Activated CD4-positive, alpha-beta T cell treated with anti-CD3 and anti-CD28 coated beads, Interleukin-2, Interleukin-4, amounts not matched to agents 100 ng/mL and 50 ng/mL, durations not matched to agents 16 hours and 8 hours (primary cell): Measurements from ENCODE around the gene PDE3B.
A peak's percentile ranks its signal among the peaks of the same experiment; 100 is the strongest.
"Not testable (repeated sequence)": the region's sequence is repeated elsewhere in the genome, so short reads cannot be mapped to it uniquely, and the experiment has no call there.

Source experiments
- DNase-seq: peaks from one replicate; pipeline ENCODE4 v3.0.0-alpha.2; 2020; ENCODE audit warnings: low spot score

The PDE3B gene

DNA sequence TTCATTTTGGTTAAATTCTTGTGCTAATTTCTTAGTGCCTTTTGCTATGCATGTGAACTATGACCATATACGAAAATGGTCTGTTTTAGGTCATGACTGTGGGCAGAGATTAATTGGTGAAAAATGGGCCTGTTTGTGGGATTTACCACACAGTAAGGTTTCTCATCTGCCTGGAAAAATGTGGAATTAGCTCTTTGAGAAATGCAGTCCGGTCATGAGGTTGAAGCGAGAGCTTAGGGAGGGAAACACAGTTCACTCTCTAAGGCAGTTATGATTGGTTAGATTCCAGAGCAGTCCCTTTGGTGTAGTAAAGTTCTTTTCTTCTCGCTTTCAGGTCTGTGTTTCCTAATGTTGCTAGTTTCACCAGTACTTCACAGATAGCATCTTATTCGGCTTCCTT, 1.2 kb upstream of the PDE3B start:
- no peak for DNase-seq

DNA sequence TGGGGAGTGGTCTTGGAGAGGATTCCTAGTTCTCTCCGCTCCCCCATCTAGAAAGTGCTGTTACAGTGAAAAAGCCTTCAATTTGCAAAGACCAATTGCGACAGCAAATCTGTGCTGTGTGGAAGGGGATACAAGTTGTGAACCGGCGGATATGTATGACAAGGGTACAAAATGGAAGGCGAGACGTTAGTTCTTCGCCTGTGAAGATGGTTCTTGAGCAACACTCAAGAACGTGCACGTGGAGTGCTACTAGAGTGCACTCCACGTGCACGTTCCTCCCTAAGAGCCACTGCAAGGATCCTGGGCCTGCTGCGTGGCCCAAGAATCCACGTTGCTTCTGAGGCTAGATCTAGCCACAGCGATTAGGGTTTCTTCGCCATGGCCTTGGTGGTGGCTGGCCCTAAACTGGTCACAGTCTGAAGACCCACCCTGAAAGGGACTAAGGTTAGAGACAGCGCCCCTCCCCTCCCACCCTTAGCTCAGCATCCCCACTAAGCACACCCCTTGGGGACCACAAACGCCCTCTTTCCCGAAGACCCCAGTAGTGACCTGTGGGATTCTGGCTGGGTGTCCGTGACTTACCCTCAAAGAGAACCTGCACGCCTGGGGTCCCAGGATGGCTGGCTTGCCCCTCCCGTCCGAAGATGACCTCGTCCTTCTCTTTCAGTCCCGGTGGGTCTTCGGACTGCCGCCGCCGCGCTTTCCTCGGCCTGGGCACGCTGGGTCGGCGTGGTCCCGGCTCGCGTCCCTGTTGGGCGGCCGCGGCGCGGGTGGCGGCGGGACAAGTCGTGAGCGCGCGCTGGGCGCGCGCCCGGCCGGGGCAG, 519 bp upstream of the PDE3B start:
- DNase-seq, result no peak

DNA sequence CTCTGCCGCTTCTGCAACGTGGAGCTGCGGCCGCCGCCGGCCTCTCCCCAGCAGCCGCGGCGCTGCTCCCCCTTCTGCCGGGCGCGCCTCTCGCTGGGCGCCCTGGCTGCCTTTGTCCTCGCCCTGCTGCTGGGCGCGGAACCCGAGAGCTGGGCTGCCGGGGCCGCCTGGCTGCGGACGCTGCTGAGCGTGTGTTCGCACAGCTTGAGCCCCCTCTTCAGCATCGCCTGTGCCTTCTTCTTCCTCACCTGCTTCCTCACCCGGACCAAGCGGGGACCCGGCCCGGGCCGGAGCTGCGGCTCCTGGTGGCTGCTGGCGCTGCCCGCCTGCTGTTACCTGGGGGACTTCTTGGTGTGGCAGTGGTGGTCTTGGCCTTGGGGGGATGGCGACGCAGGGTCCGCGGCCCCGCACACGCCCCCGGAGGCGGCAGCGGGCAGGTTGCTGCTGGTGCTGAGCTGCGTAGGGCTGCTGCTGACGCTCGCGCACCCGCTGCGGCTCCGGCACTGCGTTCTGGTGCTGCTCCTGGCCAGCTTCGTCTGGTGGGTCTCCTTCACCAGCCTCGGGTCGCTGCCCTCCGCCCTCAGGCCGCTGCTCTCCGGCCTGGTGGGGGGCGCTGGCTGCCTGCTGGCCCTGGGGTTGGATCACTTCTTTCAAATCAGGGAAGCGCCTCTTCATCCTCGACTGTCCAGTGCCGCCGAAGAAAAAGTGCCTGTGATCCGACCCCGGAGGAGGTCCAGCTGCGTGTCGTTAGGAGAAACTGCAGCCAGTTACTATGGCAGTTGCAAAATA, 816 bp downstream of the PDE3B start:
- DNase-seq, result peak; percentile 24

DNA sequence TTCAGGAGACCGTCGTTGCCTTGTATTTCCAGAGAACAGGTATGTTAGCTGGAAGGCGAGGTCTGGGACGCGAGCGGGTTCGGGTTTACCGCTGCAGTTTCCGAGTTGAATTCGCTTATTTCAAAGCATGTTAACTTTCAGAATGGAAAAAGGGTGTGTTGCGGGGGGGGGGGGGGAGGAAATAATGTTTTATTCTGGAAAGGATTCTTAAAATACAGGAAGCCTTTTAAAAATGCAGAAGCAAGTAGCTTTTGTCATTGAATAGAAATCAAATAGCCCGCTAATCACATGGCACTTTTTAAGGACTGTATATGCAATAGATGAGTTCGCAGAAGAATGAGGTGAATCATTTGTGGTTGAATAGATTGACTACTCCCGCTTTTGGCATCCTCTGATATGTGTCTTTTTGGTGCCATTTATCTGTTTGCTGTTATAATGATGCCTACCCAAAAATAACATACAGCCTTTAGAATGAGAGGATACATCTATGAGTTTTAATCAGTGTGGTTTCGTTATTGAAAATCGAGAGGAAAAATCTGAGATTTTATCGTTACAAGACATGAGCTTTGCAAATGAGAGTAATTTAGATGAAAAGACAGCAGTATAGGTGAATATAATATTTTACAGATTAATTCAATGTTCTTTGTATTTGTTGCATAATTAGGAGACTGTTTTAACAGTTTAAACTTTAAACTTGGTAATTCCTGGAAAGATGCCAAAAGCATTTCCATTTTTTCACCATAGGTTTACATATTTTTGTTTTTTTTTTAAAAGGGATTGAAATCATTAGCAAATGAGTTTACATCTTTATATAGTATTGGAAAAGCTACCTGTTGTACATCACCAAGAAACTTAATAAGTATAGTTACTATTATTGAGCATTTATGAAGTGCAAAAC, 1.7 kb downstream of the PDE3B start:
- peak; percentile 68 for DNase-seq

DNA sequence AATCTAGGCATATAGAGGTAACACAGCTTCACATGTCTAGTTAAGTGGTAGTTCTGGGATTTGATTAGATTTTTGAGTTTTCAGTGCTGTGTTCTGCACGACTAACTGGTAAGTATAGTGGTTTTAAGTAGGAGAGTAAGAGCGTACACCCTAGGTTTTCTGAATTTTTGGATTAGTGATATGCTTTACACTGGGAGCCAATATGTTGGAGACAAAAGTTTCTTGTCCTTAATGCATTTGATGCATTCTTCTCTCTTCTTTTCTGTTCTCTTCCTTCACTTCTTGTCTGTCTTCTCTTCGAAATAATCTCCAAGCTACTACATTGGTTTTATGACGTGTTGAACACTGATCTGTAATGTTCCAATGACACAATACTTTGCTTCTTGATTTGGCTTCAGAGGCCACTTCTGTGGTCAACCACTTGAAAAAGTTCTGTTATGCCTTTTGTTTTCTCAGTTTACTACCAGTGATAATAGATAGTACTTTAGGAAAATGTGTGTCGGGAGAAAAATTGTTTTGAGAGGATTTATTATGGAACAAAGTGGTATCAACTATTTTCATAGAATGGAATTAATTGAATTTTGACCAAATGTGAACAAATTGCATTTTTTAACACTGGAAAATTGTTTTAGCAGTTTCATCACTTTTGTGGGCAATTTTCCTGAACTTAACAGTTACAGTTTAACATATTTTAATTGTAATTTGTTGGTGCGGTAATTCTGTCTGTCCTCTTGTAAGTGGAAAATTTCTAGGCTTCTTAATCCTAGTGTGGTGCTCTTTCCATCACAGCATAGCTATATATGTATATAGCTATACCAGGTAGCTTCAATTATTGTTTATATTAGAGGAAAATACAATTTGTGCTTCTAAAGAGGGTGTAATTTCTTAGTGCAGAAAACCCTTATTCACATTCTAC, 2.6 kb downstream of the PDE3B start:
- DNase-seq, result peak; percentile 48

DNA sequence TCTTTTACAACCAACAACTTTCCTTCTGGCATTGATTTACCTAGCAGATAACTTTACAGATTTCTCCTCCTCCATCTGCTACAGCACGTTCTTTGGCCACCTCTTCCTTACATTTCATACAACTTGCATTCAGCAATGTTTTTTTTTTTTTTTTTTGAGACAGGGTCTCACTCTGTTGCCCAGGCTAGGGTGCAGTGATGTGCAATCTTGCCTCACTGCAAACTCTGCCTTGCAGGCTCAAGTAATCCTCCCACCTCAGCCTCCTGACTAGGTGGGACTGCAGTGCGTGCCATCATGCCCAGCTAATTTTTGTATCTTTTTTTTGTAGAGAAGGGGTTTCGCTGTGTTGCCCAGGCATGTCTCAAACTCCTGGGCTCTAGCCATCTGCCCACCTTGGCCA, 6.5 kb downstream of the PDE3B start:
- DNase-seq, result no peak

DNA sequence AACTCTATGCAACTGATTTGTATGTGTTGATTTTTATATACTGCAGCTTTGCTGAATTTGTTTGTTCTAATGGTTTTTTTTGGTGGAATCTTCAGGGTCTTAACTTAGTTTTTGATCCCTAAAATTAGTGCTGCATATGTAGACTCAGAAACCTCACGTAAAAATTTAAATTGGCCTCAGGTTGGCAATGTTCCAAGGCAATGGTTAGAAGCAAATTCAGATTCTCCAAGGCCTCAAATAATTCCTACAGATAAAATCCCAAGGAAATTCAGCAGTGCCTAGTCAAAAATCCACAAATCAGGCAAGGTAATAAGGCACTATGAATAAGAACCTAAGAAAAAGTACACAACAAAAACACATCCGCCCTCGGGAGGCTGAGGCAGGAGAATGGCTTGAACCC, 9.5 kb downstream of the PDE3B start:
- no peak for DNase-seq

DNA sequence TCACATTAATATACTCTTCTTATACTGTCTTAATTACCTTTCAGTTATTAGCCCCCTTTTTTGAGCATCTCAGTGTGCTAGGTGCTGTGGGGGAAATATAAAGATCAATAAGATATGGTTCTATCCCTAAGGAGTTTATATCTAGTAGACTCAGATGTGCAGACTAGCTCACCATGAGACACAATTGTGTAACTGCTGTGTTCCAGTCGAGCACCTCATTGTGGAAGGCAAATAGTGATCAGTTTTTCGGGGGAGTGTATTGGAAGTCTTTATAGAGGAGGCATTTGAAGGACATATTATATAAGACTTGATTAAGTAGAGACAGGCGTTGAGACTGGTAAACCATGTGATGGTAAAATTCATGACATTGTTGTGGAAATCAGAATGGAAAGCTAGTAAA, 11.8 kb downstream of the PDE3B start:
- no peak for DNase-seq

DNA sequence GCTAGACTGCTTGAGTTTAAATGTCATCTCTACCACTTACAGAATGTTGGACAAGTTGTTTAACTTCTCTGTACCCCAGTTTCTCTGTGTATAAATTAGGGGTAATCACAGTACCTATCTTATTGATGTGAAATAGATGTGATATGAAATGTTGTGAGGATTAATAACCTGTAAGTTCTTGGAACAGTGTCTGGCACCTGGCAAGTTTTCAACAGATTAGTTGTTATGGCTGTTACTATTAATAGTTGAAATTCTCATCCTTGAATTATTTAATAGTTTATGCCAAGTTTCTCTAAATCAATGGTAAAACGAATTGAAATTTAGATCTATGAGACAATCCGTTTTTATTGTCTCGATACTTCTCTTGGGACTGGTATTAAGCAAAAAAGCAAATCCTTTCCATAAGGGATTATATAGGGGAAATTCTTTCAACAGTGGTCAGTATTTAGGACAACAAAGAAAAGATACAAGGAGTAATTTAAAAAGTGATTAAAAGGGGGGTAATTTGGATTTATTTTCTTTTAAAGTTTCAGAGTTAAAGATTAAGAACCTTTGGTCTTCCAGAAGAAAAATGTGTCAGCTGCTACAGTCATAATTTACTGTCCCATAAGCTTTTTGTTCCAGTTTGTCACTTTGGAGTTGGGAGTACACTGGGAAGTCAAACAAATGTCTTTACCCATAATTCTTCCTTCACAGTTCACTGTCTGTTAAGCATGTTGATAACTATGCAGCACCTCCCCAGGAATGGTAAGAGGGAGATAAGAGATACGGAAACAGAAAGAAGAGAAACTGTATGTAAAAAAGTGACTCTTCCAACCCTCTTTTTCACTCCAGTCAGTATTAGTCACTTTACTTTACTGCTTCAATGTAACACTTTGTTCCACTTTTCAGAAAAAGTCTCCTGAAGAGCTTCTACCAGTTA, 13.2 kb downstream of the PDE3B start:
- no peak for DNase-seq

DNA sequence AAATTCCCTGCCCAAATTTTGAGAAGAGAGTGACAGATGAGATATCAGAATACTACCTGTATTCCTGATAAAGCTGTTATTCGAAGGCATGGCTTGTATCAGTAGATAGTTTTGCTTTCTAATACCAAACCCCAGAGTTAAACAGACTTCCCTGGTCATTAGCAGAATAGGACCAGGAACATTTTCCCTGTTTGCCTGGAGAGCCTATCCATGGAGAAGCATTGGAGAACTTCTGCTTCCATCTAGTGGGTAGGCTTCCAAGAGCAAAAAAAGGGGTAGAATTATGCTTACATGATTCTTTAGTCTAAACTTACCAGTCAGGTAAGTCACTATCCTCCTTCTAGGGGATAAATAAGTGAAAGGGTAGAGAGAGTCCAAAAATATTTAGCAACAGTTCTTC, 14.2 kb downstream of the PDE3B start:
- no peak for DNase-seq

DNA sequence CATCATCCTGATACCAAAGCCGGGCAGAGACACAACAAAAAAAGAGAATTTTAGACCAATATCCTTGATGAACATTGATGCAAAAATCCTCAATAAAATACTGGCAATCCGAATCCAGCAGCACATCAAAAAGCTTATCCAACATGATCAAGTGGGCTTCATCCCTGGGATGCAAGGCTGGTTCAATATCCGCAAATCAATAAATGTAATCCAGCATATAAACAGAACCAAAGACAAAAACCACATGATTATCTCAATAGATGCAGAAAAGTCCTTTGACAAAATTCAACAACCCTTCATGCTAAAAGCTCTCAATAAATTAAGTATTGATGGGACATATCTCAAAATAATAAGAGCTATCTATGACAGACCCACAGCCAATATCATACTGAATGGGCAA, 21.3 kb downstream of the PDE3B start:
- not testable (repeated sequence) for DNase-seq

DNA sequence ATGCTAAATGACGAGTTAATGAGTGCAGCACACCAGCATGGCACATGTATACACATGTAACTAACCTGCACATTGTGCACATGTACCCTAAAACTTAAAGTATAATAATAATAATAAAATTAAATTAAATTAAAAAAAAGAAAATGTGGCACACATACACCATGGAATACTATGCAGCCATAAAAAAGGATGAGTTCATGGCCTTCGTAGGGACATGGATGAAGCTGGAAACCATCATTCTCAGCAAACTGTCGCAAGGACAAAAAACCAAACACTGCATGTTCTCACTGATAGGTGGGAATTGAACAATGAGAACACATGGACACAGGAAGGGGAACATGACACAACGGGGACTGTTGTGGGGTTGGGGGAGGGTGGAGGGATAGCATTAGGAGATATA, 23.7 kb downstream of the PDE3B start:
- not testable (repeated sequence) for DNase-seq

DNA sequence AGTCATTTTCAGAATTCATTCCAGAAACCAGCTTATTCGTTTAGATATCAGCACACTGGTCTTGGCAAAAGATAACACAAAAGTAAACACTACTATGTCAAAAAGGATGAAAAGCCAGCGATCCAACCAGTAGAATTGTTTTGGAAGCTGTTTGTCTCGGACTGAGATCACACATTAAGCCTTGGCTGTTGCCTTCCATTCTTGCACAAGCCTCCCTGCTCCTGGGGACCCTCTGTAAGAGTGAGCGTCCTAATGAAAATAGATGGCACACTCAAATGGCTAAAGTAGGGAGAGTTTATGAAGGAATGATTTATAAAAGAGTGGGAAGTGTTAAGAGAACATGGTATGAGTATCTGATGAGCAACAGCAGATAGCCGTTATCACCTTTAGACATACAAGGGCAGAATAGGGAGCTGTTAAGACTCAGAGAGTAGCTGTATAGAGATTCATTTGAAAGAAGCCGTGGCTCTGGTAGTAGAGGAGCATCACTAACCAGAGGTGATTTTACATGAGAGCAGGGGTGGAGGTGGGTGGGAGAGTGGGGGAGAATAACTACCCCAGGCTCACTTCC, 25.2 kb downstream of the PDE3B start:
- no peak for DNase-seq

DNA sequence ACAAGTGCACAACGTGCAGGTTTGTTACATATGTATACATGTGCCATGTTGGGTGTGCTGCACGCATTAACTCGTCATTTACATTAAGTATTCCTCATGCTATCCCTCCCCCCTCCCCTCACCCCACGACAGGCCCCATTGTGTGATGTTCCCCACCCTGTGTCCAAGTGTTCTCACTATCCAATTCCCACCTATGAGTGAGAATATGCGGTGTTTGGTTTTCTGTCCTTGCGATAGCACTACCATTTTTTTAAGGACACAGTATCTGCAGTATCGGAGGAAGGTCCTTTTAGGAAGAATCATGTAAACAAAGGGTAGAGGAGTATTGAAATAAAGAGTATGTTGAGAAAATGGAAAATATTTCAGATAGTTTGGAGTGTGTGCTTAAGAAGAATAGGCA, 25.9 kb downstream of the PDE3B start:
- no peak for DNase-seq

DNA sequence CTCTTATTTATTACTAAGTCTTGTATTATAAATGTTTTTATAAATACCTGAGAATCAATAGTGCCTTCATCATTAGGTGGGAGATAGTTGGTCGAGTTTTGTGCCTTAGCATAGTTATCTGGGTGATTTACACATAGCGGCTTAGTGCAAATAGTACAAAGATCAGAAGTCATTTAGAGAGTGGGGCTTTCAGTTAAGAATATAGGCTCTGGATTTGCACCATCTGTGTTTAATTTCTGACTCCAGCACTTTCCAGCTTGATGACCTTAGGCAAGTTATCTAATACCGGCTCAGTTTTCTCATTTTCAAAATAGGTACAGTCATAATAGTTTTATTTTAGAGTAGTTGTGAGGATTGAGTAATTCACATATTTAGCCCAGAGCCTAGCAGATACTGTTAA, 26.4 kb downstream of the PDE3B start:
- DNase-seq, result no peak

DNA sequence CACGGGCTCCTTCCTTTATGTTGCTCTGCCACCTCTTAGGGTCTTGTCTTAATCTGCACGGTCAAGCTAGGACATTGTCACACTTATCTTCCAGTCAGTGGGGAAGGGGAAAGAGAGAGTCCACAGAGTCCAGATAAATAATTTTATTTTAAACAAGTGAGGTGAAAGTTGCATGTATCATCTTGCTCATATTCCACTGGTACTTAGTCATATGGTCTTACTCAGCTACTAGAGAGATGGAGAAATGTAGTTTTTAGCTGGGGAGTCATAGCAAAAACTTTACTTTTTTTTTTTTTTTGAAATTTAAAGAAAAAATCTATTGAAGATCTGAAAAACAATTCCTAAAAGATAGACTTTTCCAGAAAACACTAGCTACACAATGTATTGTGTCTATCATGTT, 29.0 kb downstream of the PDE3B start:
- DNase-seq, result no peak

DNA sequence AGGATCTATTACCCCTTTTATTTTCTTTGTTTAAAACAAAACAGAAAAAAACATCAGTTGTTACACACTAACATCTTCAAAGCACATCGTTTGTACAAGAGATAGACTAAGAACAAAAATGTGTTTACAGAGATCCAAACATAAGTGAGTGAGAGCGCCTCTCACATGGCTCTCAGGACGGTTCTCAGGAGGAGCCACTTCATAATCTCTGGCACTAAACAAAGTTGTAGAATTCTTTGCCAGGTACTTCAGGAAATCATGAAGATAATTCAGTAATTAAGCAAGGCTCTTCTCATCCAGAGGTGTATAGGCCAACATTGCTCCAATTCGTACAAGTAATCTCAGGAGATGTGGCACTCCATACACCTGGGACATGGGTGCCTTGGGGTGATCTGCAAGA, 29.8 kb downstream of the PDE3B start:
- no peak for DNase-seq

DNA sequence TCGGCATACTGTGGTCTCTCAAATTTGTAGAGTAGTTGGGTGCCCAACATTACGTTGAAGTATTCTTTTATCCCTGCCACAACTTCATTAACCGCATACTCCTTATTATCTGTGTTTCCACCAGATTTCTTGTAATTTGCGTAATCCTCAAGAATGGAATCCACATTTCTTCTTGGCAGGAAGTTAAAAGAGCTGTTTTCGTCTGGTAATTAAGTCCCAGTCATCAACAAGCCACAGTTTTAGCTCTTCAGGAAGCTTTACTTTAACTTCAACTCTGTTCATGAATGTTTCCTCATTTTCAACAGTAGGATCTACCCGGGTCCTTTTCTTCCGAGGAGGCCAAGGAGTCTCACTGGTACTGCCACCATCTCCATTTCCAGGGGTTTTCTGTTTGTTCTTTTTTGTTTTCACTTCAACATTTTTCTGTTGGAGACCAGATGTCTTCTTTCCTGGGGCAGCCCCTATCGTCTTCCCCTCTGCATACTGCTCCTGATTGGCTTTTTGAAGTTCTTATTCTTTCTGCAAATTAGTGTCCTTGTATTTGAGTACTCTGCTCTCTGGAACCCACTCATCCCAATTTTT, 30.3 kb downstream of the PDE3B start:
- no peak for DNase-seq

DNA sequence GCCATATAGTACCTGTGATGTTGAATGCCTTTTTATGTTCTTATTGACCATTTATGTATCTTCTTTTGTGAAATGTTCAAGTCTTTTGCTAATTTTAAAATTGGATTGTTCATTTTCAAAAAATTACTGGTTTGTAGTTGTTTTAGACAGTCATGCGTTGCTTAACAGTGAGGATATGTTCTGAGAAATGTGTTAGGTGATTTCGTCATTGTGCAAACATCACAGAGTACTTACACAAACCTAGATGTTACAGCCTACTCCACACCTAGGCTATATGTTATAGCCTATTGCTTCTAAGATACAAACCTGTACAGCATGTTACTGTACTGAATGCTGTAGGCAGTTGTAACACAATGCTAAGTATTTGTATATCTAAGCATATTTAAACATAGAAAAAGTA, 32.5 kb downstream of the PDE3B start:
- no peak for DNase-seq

DNA sequence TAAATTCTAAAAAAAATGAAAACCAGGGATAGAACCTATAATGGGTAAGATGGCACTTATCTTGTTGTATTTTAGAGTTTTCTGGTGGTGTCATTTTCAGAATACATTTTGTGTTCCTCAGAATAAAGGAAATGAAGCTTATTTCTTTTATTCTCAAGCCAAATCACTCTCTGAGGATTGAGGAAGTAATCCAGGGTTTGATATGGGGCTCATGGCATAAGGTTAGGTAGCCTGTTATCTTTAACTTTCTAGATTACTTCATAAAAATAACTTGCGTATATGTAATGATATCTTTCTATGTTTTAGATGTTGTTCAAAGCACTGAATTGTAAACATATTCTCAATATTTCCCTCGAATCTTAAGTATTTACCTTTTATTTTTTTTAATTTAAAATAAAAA, 33.5 kb downstream of the PDE3B start:
- no peak for DNase-seq
